SK-N-SH (cell line): Measurements from ENCODE around the gene CYBRD1.

Source experiments
- EP300 ChIP-seq, 2 experiments: IDR thresholded peaks; 2 replicates each; pipeline versions ENCODE4 v1.4.0 to v1.6.1; 2012; ENCODE audit warnings: borderline replicate concordance in 1 of 2, low read depth in 1 of 2, low read length in 1 of 2
- FOSL2 ChIP-seq: IDR thresholded peaks from 2 replicates; pipeline ENCODE4 v1.4.0; 2012; ENCODE audit warnings: low read depth, mild to moderate bottlenecking, moderate library complexity, borderline replicate concordance
- GABPA ChIP-seq: IDR thresholded peaks from 2 replicates; pipeline ENCODE4 v1.4.0; 2012; ENCODE audit warnings: low read depth, mild to moderate bottlenecking
- JUND ChIP-seq: IDR thresholded peaks from 2 replicates; pipeline ENCODE4 v1.4.0; 2012
- MEF2A ChIP-seq: IDR thresholded peaks from 2 replicates; pipeline ENCODE4 v1.4.0; 2012; ENCODE audit warnings: low read depth, borderline replicate concordance
- NFIC ChIP-seq: IDR thresholded peaks from 2 replicates; pipeline ENCODE4 v1.4.0; 2012; ENCODE audit warnings: borderline replicate concordance
- POLR2AphosphoS5 ChIP-seq: IDR thresholded peaks from 2 replicates; pipeline ENCODE4 v1.6.1; 2012; ENCODE audit warnings: low read depth, low read length
- RAD21 ChIP-seq: IDR thresholded peaks from 2 replicates; pipeline ENCODE4 v1.6.1; 2012; ENCODE audit warnings: mild to moderate bottlenecking, low read length
- TAF1 ChIP-seq: IDR thresholded peaks from 2 replicates; pipeline ENCODE4 v1.6.1; 2012; ENCODE audit warnings: low read depth, mild to moderate bottlenecking, low read length, moderate library complexity, borderline replicate concordance
- TCF12 ChIP-seq: IDR thresholded peaks from 2 replicates; pipeline ENCODE4 v1.4.0; 2012
- TEAD4 ChIP-seq: IDR thresholded peaks from 2 replicates; pipeline ENCODE4 v1.4.0; 2012; ENCODE audit warnings: mild to moderate bottlenecking, borderline replicate concordance; ENCODE audit not compliant: insufficient read depth
- YY1 ChIP-seq: IDR thresholded peaks from 2 replicates; pipeline ENCODE4 v1.4.0; 2012; ENCODE audit warnings: low read depth, mild to moderate bottlenecking
- ZBTB33 ChIP-seq: IDR thresholded peaks from 2 replicates; pipeline ENCODE4 v1.4.0; 2012; ENCODE audit warnings: low read depth, borderline replicate concordance
- TF ChIP-seq, protein P1 (sequence below): fragments of 200-600 bp; sonication (generic); IDR thresholded peaks from 2 replicates; pipeline ENCODE4 v1.6.1; 2017; ENCODE audit warnings: antibody characterized with exemption, mild to moderate bottlenecking, moderate library complexity

DNA sequence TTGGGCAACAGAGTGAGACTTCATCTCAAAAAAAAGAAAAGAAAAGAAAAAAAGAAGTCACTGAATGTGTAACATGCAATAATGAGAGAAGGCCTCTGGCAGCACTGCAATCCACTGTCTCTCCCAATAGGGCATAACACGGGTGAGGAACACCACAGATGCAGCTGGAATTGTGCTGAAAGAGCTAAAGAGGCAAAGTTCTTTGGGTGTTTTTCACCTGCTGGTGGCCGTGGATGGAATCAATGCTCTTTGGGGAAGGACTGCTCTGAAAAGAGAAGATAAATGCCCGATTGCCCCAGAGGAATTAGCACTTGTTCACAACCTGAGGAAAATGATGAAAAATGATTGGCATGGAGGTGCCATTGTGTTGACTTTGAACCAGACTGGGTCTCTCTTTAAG, 31.0 kb upstream of the CYBRD1 start:
- no peak for TF ChIP-seq POLR2AphosphoS5
- TF ChIP-seq MEF2A = no peak
- no peak for TF ChIP-seq YY1
- TF ChIP-seq, protein P1, sequence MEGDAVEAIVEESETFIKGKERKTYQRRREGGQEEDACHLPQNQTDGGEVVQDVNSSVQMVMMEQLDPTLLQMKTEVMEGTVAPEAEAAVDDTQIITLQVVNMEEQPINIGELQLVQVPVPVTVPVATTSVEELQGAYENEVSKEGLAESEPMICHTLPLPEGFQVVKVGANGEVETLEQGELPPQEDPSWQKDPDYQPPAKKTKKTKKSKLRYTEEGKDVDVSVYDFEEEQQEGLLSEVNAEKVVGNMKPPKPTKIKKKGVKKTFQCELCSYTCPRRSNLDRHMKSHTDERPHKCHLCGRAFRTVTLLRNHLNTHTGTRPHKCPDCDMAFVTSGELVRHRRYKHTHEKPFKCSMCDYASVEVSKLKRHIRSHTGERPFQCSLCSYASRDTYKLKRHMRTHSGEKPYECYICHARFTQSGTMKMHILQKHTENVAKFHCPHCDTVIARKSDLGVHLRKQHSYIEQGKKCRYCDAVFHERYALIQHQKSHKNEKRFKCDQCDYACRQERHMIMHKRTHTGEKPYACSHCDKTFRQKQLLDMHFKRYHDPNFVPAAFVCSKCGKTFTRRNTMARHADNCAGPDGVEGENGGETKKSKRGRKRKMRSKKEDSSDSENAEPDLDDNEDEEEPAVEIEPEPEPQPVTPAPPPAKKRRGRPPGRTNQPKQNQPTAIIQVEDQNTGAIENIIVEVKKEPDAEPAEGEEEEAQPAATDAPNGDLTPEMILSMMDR = no peak
- no peak for TF ChIP-seq FOSL2
- TF ChIP-seq TCF12 = no peak
- no peak for TF ChIP-seq NFIC
- no peak for TF ChIP-seq TEAD4
- no peak for TF ChIP-seq EP300 (IDR thresholded peaks at IDR 0.05; ENCODE audit: borderline replicate concordance in 1 of 2, low read depth in 1 of 2, low read length in 1 of 2)
- TF ChIP-seq GABPA = no peak
- TF ChIP-seq ZBTB33 = no peak
- no peak for TF ChIP-seq JUND
- no peak for TF ChIP-seq TAF1
- TF ChIP-seq RAD21 = no peak
